Progenitor cell of endocrine pancreas (in vitro differentiated cells): ENCODE data around the gene ERICH3. TPM values are rescaled to one million over a fixed set of nuclear protein-coding genes. Genes with fewer than 3 reads are reported as not detected.

ENCODE experiments used
- DNase-seq: peaks from one replicate; pipeline ENCODE4 v3.0.0; 2021; ENCODE audit warnings: low spot score; ENCODE audit not compliant: unreplicated experiment
- H3K27ac Mint-ChIP-seq: 2 replicates; pipeline ENCODE4 v1.8.0; 2021; ENCODE audit warnings: mild to moderate bottlenecking, moderate library complexity, mixed read lengths
- H3K27me3 Mint-ChIP-seq: 2 replicates; pipeline ENCODE4 v1.8.0; 2021; ENCODE audit warnings: mixed read lengths
- H3K36me3 Mint-ChIP-seq: 2 replicates; pipeline ENCODE4 v1.8.0; 2022; ENCODE audit warnings: mixed read lengths; ENCODE audit not compliant: insufficient read depth
- H3K4me1 Mint-ChIP-seq: 2 replicates; pipeline ENCODE4 v1.8.0; 2021; ENCODE audit warnings: low read depth, mixed read lengths
- H3K4me3 Mint-ChIP-seq: 2 replicates; pipeline ENCODE4 v1.8.0; 2021; ENCODE audit warnings: low read depth, mild to moderate bottlenecking, moderate library complexity, mixed read lengths
- H3K9me3 Mint-ChIP-seq: 2 replicates; pipeline ENCODE4 v1.8.0; 2021; ENCODE audit warnings: low read depth, mixed read lengths
- CTCF ChIP-seq: fragments of 200-600 bp; sonication (generic); IDR thresholded peaks from one replicate; pipeline ENCODE4 v1.5.0; 2021; ENCODE audit warnings: antibody characterized with exemption, mild to moderate bottlenecking; ENCODE audit not compliant: unreplicated experiment
- total RNA-seq: library from RNA; stranded (reverse); gene quantifications from 2 replicates; pipeline ENCODE4 v1.2.1, GENCODE V29; 2021

The ERICH3 gene
- total RNA-seq, 1 donor from 2014 or later, result 1.5 TPM

- Mint-ChIP-seq H3K27me3 (no peaks in the 10 kb centered on the region), H3K4me3 (peak overlapping the region; percentile 5), H3K36me3 (no peaks in the 10 kb centered on the region), H3K27ac (peak overlapping the region; percentile 82), H3K4me1 (peaks cover 13% of the 10 kb centered on the region), H3K9me3 (no peaks in the 10 kb centered on the region)
- no peak for DNase-seq
- no peak for TF ChIP-seq CTCF
Observed at GRCh38 chr1:74690364-74690696, 16.7 kb upstream of the ERICH3 start.

GRCh38 chr1:74689621-74690363 lies 16.2 kb upstream of the ERICH3 start:
- peak overlapping the region; percentile 5 for H3K4me3 Mint-ChIP-seq
- peaks cover 13% of the 10 kb centered on the region for H3K4me1 Mint-ChIP-seq
- no peaks in the 10 kb centered on the region for H3K36me3 Mint-ChIP-seq
- peak; percentile 28 for DNase-seq
- TF ChIP-seq CTCF, result peak; percentile 95
- no peaks in the 10 kb centered on the region for H3K9me3 Mint-ChIP-seq
- H3K27me3 Mint-ChIP-seq, result no peaks in the 10 kb centered on the region
- H3K27ac Mint-ChIP-seq, result peak overlapping the region; percentile 82

GRCh38 chr1:74686928-74687327 lies 13.3 kb upstream of the ERICH3 start:
- peaks cover 13% of the 10 kb centered on the region for H3K4me1 Mint-ChIP-seq
- no peak for DNase-seq
- H3K9me3 Mint-ChIP-seq, result no peaks in the 10 kb centered on the region
- no peaks in the 10 kb centered on the region for H3K27me3 Mint-ChIP-seq
- H3K27ac Mint-ChIP-seq, result no peak overlapping the region
- no peak for TF ChIP-seq CTCF
- no peak overlapping the region for H3K4me3 Mint-ChIP-seq
- H3K36me3 Mint-ChIP-seq, result no peaks in the 10 kb centered on the region

GRCh38 chr1:74684301-74684700 lies 10.7 kb upstream of the ERICH3 start:
- no peak for DNase-seq
- peaks cover 3% of the 10 kb centered on the region for H3K27me3 Mint-ChIP-seq
- no peak overlapping the region for H3K27ac Mint-ChIP-seq
- H3K36me3 Mint-ChIP-seq, result no peaks in the 10 kb centered on the region
- no peak overlapping the region for H3K4me3 Mint-ChIP-seq
- H3K4me1 Mint-ChIP-seq, result peaks cover under 1% of the 10 kb centered on the region
- no peak for TF ChIP-seq CTCF
- no peaks in the 10 kb centered on the region for H3K9me3 Mint-ChIP-seq

GRCh38 chr1:74683656-74684055 lies 10.1 kb upstream of the ERICH3 start:
- Mint-ChIP-seq H3K4me3 (no peak overlapping the region), H3K4me1 (no peaks in the 10 kb centered on the region), H3K36me3 (no peaks in the 10 kb centered on the region), H3K27ac (no peak overlapping the region), H3K27me3 (peaks cover 3% of the 10 kb centered on the region), H3K9me3 (no peaks in the 10 kb centered on the region)
- TF ChIP-seq CTCF, result no peak
- no peak for DNase-seq
